GM10248 (cell line): Measurements from ENCODE around the gene FAM227A.

ENCODE experiments used
- CTCF ChIA-PET: fragments of 300-600 bp; sonication (Branson Sonifier 250); formaldehyde crosslinking; extraction: SDS; loops from one replicate; lab custom pipeline; 2021; ENCODE audit warnings: antibody characterized with exemption; lab: Yijun Ruan, JAX
- POLR2A ChIA-PET: fragments of 350-650 bp; sonication (Branson Sonifier 250); formaldehyde crosslinking; extraction: SDS; loops from one replicate; lab custom pipeline; 2020; ENCODE audit warnings: antibody characterized with exemption; lab: Yijun Ruan, JAX
- DNase-seq: peaks from one replicate; pipeline ENCODE4 v3.0.0; 2012; ENCODE audit errors: extremely low spot score
- TF ChIP-seq, protein P1 (sequence below): IDR thresholded peaks from 2 replicates; pipeline ENCODE4 v1.5.1; 2012; ENCODE audit warnings: mild to moderate bottlenecking, low read depth; ENCODE audit errors: extremely low read depth, missing control alignments, control extremely low read depth

The FAM227A gene

GRCh38 chr22:38565441-38565840 lies 90.8 kb downstream of the FAM227A start:
- no peak for DNase-seq
- POLR2A ChIA-PET: no interaction called here
- TF ChIP-seq, protein P1, sequence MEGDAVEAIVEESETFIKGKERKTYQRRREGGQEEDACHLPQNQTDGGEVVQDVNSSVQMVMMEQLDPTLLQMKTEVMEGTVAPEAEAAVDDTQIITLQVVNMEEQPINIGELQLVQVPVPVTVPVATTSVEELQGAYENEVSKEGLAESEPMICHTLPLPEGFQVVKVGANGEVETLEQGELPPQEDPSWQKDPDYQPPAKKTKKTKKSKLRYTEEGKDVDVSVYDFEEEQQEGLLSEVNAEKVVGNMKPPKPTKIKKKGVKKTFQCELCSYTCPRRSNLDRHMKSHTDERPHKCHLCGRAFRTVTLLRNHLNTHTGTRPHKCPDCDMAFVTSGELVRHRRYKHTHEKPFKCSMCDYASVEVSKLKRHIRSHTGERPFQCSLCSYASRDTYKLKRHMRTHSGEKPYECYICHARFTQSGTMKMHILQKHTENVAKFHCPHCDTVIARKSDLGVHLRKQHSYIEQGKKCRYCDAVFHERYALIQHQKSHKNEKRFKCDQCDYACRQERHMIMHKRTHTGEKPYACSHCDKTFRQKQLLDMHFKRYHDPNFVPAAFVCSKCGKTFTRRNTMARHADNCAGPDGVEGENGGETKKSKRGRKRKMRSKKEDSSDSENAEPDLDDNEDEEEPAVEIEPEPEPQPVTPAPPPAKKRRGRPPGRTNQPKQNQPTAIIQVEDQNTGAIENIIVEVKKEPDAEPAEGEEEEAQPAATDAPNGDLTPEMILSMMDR: no peak
- CTCF ChIA-PET: interaction anchor here (1.5 to 1.8 kb wide), 2 partner anchors 11 to 451 kb away, joined by 4 read pairs; no protein-coding TSS in a partner anchor

GRCh38 chr22:38564669-38565068 lies 91.5 kb downstream of the FAM227A start:
- TF ChIP-seq, protein P1: no peak
- CTCF ChIA-PET: interaction anchor here (1.2 to 1.8 kb wide), 4 partner anchors 11 to 450 kb away, joined by 3 to 4 read pairs (median 4); no protein-coding TSS in a partner anchor
- no peak for DNase-seq
- POLR2A ChIA-PET: interaction anchor here (0.6 kb wide), 1 partner anchor 35 kb away, joined by 3 read pairs; no protein-coding TSS in a partner anchor

- TF ChIP-seq, protein P1: no peak
- ChIA-PET POLR2A (no interaction called here), CTCF (interaction anchor here (0.7 to 1.6 kb wide), 5 partner anchors 10 to 502 kb away, joined by 3 to 4 read pairs (median 3); no protein-coding TSS in a partner anchor)
- no peak for DNase-seq
Measured at GRCh38 chr22:38554281-38554680, 101.9 kb downstream of the FAM227A start.

GRCh38 chr22:38549101-38549894 lies 106.9 kb downstream of the FAM227A start:
- CTCF ChIA-PET: no interaction called here
- peak; percentile 21 for DNase-seq
- POLR2A ChIA-PET: no interaction called here
- TF ChIP-seq, protein P1: no peak

DNA sequence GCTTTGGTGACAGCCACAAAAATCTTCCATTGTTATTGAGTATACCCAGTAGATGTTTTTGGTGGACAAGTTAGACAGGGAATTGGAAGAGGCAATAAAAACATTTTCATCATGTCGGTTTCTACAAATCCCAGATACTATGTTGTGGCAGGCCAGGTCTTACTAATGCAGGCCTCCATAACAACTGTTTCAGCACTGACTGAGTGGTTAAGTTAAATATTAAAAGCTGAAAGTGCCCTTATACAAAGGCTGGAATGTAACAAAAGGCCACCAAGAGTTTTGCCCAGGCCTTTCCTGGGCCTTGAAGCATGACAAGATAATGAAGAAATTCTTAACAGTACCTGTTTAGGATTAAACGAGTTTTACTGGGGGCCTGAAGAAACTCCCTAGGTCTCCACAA lies 115.5 kb downstream of the FAM227A start:
- TF ChIP-seq, protein P1: no peak
- ChIA-PET POLR2A (no interaction called here), CTCF (interaction anchor here (0.7 to 1.3 kb wide), 2 partner anchors 13 to 14 kb away, joined by 3 to 4 read pairs; no protein-coding TSS in a partner anchor)
- no peak for DNase-seq

DNA sequence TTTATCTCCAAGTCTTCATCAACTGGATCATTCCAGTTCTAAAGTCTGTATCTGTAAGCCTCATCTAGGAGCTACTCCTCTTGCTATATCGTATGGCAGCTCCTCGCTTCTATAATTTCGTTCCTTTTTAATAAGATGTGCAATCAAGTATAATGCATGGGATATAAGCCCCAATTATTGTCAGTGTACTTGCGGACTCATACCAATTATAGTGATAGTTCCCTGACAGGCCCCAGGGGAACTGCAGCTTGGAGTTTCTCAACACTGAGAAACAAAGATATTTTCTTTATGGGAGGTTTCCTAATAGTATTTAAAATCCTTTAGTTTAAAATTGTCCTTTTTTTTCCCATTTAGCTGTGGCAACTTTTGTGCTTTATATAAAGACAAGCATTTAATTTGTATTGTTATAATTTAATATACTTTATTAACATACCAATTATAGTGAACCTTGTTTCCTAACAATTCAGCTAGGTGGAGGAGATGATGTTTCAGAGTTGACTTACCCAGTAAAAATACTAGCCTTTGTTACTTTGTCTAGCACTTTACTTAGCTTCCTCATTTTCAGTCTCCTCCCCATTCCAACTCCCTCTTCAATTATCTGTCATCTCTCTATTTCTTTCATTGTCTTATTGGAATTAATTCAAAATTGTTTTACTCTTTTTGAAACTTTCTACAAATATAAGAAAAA lies 124.8 kb downstream of the FAM227A start:
- CTCF ChIA-PET: interaction anchor here (0.8 to 1.0 kb wide), 2 partner anchors 9 to 19 kb away, joined by 3 read pairs; no protein-coding TSS in a partner anchor
- no peak for DNase-seq
- TF ChIP-seq, protein P1: no peak
- POLR2A ChIA-PET: no interaction called here
